AG10803 (cell line): ENCODE data around the gene BZW2.
A peak's percentile ranks its signal among the peaks of the same experiment; 100 is the strongest.

Source experiments
- DNase-seq: peaks from one replicate; pipeline ENCODE4 v3.0.0; 2010; ENCODE audit warnings: low read depth
- H3K4me3 ChIP-seq: 2 replicates; pipeline ENCODE4 v1.5.1; 2011; ENCODE audit warnings: mild to moderate bottlenecking, low read length, control low read depth
- CTCF ChIP-seq: conservative IDR thresholded peaks from 2 replicates; pipeline ENCODE4 v1.5.1; 2011; ENCODE audit warnings: mild to moderate bottlenecking, low read length, control low read depth, inconsistent platforms

The BZW2 gene

GRCh38 chr7:16698200-16698905, 52.4 kb downstream of the BZW2 start:
- DNase-seq = no peak
- TF ChIP-seq CTCF = no peak
- no peak overlapping the region for H3K4me3 ChIP-seq

DNA sequence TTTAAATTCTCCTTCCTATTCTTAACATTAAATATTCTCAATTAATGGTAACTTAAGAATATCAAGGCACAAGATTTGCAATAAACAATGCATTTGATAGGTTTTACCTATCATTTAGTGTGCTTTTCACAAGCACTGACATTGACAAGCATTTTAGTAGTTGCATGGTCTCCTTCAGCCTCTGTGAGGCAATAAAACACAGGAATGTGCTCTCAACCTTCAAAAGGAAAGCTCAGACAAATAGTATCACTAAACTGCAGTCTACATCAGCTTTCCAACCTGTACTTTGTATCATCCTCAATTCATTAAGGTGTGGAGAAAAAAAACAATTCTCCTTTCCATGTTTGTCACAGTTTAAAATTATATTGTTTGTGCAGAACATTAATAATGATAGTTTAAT, 56.5 kb downstream of the BZW2 start:
- TF ChIP-seq CTCF = no peak
- DNase-seq = no peak

GRCh38 chr7:16708511-16708910, 62.5 kb downstream of the BZW2 start:
- peak; percentile 59 for DNase-seq
- TF ChIP-seq CTCF = no peak
- H3K4me3 ChIP-seq = no peak overlapping the region

More for the DNA sequence above, 56.5 kb downstream of the BZW2 start:
- no peak overlapping the region for H3K4me3 ChIP-seq

DNA sequence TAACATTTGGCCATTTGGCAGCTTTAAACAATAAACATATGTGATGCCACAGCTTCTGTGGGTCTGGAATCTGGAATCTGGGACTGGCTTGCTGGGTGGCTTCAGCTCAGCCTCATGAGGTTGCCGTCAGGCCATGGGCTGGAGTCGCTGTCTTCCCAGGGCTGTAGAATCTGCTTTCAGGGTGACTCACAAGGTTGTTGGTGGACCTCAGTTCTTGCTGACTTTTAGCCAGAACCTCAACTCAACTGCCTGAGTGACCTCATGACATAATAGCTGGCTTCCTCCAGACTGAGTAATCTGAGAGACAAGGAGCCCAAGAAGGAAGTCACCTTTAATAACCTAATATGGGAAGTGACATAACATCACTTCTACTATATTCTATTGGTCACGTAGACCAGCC, 63.0 kb downstream of the BZW2 start:
- TF ChIP-seq CTCF = peak; percentile 17; the same call in 1 of the 2 replicates
- peak; percentile 98 for DNase-seq

GRCh38 chr7:16710651-16711050, 64.7 kb downstream of the BZW2 start:
- no peak overlapping the region for H3K4me3 ChIP-seq
- DNase-seq = no peak
- no peak for TF ChIP-seq CTCF

More for the DNA sequence above, 63.0 kb downstream of the BZW2 start:
- H3K4me3 ChIP-seq = no peak overlapping the region

DNA sequence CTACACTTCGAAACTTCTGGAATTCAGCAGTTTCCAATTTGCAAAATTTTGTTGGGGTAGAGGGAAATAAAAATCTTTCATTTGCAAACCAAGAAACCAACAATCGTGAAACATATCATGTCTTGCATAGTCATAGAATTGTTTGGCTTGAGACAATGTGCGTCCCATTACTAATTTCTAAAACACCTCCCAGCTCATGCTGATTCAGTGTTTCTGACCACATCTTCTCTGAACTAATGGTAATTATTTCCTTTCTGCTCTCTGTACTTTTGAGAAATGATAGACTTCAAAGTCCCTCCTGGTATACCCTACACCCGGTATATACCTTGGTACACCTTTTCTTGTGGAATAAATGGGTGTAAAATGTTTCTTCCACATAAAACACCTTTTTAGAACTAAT, 65.7 kb downstream of the BZW2 start:
- no peak overlapping the region for H3K4me3 ChIP-seq
- DNase-seq = peak; percentile 62
- no peak for TF ChIP-seq CTCF

DNA sequence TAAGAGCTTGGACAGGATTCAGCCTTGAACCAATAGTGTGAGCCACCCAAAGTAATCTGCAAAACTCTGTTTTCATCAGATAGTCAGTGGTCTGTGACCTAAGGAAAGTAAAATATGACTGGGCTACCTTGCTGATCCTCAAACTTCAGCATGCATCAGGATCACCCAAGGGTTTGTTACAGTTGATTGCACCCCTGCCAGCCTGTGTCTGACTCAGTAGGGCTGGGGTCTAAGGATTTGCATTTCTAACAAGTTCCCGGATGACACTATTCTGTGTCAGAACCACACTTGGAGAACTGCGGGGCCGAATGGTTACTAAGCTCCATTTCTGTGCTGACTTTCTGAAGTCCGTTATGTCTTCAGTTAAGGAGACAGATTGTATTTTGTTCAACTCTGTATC, 66.9 kb downstream of the BZW2 start:
- no peak overlapping the region for H3K4me3 ChIP-seq
- DNase-seq = peak; percentile 23
- no peak for TF ChIP-seq CTCF
